Breast epithelium (tissue), 3 donors: ENCODE results near the gene MTG1.

ENCODE experiments used
- CTCF ChIP-seq, 3 donors: fragments of 450-650 bp; IDR thresholded peaks; one replicate each; pipeline ENCODE4 v1.5.1; 2016 to 2017; ENCODE audit warnings: antibody characterized with exemption in 3 of 3, mild to moderate bottlenecking in 3 of 3, moderate library complexity in 3 of 3
- POLR2A ChIP-seq: fragments of 450-650 bp; IDR thresholded peaks from one replicate; pipeline ENCODE4 v1.6.1; 2016; ENCODE audit warnings: antibody characterized with exemption, mild to moderate bottlenecking, moderate library complexity

DNA sequence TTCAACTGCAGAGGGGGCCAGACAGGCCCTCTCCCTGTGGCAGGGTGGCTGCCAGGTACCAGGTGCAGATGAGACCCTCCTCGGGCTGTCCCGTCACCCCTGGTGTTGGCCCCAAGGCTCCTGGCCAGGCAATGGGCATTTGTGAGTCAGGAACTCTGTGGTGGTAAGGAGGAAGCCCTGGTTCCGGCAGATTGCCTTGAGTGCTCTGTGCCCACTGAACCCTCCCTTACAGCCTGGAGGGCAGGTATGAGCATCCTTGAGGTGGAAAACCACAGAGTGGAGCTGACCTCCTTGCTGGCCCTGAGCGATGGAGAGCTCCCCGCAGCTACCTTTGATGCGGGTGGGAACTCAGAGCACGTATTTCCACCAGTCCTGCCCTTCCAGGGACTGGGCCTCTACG is 12.9 kb upstream of the MTG1 start:
- no peak for TF ChIP-seq CTCF (IDR thresholded peaks at IDR 0.05)
- no peak for TF ChIP-seq POLR2A
